Lower leg skin (tissue), 3 donors: ENCODE results near the gene ADGRF5.

Experiments
- CTCF ChIP-seq, 3 donors: fragments of 450-650 bp; IDR thresholded peaks; one replicate each; pipeline ENCODE4 v1.5.1; 2016; ENCODE audit warnings: antibody characterized with exemption in 3 of 3, mild to moderate bottlenecking in 3 of 3, moderate library complexity in 2 of 3
- POLR2A ChIP-seq, 2 donors: fragments of 450-650 bp; IDR thresholded peaks; one replicate each; pipeline ENCODE4 v1.6.1; 2016 to 2017; ENCODE audit warnings: antibody characterized with exemption in 2 of 2, mild to moderate bottlenecking in 1 of 2, moderate library complexity in 1 of 2

- TF ChIP-seq CTCF (IDR thresholded peaks at IDR 0.05) (no peak), POLR2A (IDR thresholded peaks at IDR 0.05) (no peak)
Observed at GRCh38 chr6:46963039-46963438, 41.3 kb upstream of the ADGRF5 start.
